ENCODE results near the gene AKAP13.

AKAP13 gene

GRCh38 chr15:85779249-85779648 lies 398.8 kb downstream of the AKAP13 start:
- H3K9me3 Mint-ChIP-seq, result no peaks in the 10 kb centered on the region
- TF ChIP-seq CTCF (IDR thresholded peaks at IDR 0.05), result no peak
- H3K4me1 Mint-ChIP-seq, result peaks cover 68% of the 10 kb centered on the region

GRCh38 chr15:85780225-85780985 lies 400.0 kb downstream of the AKAP13 start:
- H3K9me3 Mint-ChIP-seq, result no peaks in the 10 kb centered on the region
- no peak for DNase-seq
- peak overlapping the region; percentile 55 for H3K27ac Mint-ChIP-seq
- TF ChIP-seq CTCF (IDR thresholded peaks at IDR 0.05), result no peak
- H3K36me3 Mint-ChIP-seq (ENCODE audit: low read depth), result peaks cover 9% of the 10 kb centered on the region
- peaks cover 5% of the 10 kb centered on the region for H3K27me3 Mint-ChIP-seq (ENCODE audit: low read depth, poor library complexity)
- H3K4me3 Mint-ChIP-seq, result no peak overlapping the region
- peaks cover 67% of the 10 kb centered on the region for H3K4me1 Mint-ChIP-seq

More at GRCh38 chr15:85779249-85779648, 398.8 kb downstream of the AKAP13 start:
- H3K4me3 Mint-ChIP-seq, result no peak overlapping the region
- peaks cover 11% of the 10 kb centered on the region for H3K36me3 Mint-ChIP-seq (ENCODE audit: low read depth)
- no peak overlapping the region for H3K27ac Mint-ChIP-seq
- no peak for DNase-seq
- peaks cover 5% of the 10 kb centered on the region for H3K27me3 Mint-ChIP-seq (ENCODE audit: low read depth, poor library complexity)

- Mint-ChIP-seq H3K27me3 (ENCODE audit: low read depth, poor library complexity) (peaks cover 5% of the 10 kb centered on the region), H3K9me3 (no peaks in the 10 kb centered on the region), H3K4me3 (no peak overlapping the region), H3K4me1 (peaks cover 72% of the 10 kb centered on the region), H3K27ac (no peak overlapping the region), H3K36me3 (ENCODE audit: low read depth) (peaks cover 7% of the 10 kb centered on the region)
- no peak for DNase-seq
- TF ChIP-seq CTCF (IDR thresholded peaks at IDR 0.05), result no peak
Observed at GRCh38 chr15:85781099-85781498, 400.7 kb downstream of the AKAP13 start.

- Mint-ChIP-seq H3K9me3 (no peaks in the 10 kb centered on the region), H3K4me1 (peaks cover 79% of the 10 kb centered on the region), H3K4me3 (no peak overlapping the region), H3K27me3 (ENCODE audit: low read depth, poor library complexity) (peaks cover 5% of the 10 kb centered on the region), H3K27ac (peak overlapping the region; percentile 72), H3K36me3 (ENCODE audit: low read depth) (peaks cover 5% of the 10 kb centered on the region)
- TF ChIP-seq CTCF (IDR thresholded peaks at IDR 0.05), result no peak
- DNase-seq, result no peak
Observed at GRCh38 chr15:85782064-85782463, 401.7 kb downstream of the AKAP13 start.

- no peaks in the 10 kb centered on the region for H3K9me3 Mint-ChIP-seq
- no peaks in the 10 kb centered on the region for H3K27me3 Mint-ChIP-seq (ENCODE audit: low read depth, poor library complexity)
- H3K4me1 Mint-ChIP-seq, result peaks cover 75% of the 10 kb centered on the region
- H3K36me3 Mint-ChIP-seq (ENCODE audit: low read depth), result peaks cover 16% of the 10 kb centered on the region
- DNase-seq, result no peak
- H3K27ac Mint-ChIP-seq, result peak overlapping the region; percentile 90
- TF ChIP-seq CTCF (IDR thresholded peaks at IDR 0.05), result no peak
- peak overlapping the region; percentile 4 for H3K4me3 Mint-ChIP-seq
Observed at GRCh38 chr15:85785887-85786780, 405.7 kb downstream of the AKAP13 start.

Data from nephron progenitor cell (in vitro differentiated cells).